HCT116 (cell line): ENCODE measurements around the gene SPAG8. TPM values are rescaled to one million over a fixed set of nuclear protein-coding genes. Genes with fewer than 3 reads are reported as not detected.

Experiments used
- ATAC-seq: fragments of 200-7000 bp; cut with Tn5 transposase; 2 replicates; pipeline ENCODE4 v1.9.1; 2020; ENCODE audit warnings: mild to moderate bottlenecking, moderate library complexity
- BruUV-seq: library from RNA; stranded (reverse); fragments of 400-500 nt; replicated peaks from 2 replicates; lab custom pipeline; 2021; lab: Mats Ljungman, UMichigan
- CTCF ChIA-PET: fragments of 300-600 bp; sonication (Branson Sonifier 250); formaldehyde crosslinking; loops from one replicate; lab custom pipeline; 2021; ENCODE audit warnings: antibody characterized with exemption; lab: Charles Lee
- POLR2A ChIA-PET: fragments of 300-600, 350-600 bp; sonication (Branson Sonifier 250); formaldehyde crosslinking; loops from one replicate; lab custom pipeline; 2021; ENCODE audit warnings: antibody characterized with exemption; lab: Charles Lee
- RAD21 ChIA-PET, 2 experiments: fragments of 300-600 bp; sonication (Branson Sonifier 250); formaldehyde crosslinking; loops; one replicate each; lab custom pipeline; 2023; ENCODE audit warnings: low total read pairs in 2 of 2; ENCODE audit not compliant: uncharacterized antibody in 2 of 2, unreplicated experiment in 2 of 2, low non-redundant PET in 1 of 2; lab: Charles Lee
- DNase-seq: peaks from one replicate; pipeline ENCODE4 v3.0.0-alpha.2; 2010; ENCODE audit warnings: low read depth, low spot score
- H2AFZ ChIP-seq: fragments of 200-600 bp; shearing (Covaris generic), sonication (generic); 2 replicates; pipeline ENCODE4 v1.6.1; 2017; ENCODE audit warnings: low read depth, mixed run types, mixed read lengths, antibody characterized with exemption, low read length; ENCODE audit not compliant: poor library complexity, severe bottlenecking
- H3K27ac ChIP-seq: 2 replicates; pipeline ENCODE4 v1.5.1; 2012; ENCODE audit warnings: low read depth, low read length
- H3K27me3 ChIP-seq: fragments of 200-600 bp; sonication (generic); 2 replicates; pipeline ENCODE4 v1.6.1; 2016; ENCODE audit warnings: mixed run types, low read length, mixed read lengths; ENCODE audit not compliant: insufficient read depth
- H3K36me3 ChIP-seq, 2 experiments: fragments of 200-500 bp in 1 of 2; fragments of 200-600 bp in 1 of 2; sonication (Bioruptor generic) in 1 of 2; sonication (generic) in 1 of 2; 2 replicates each; pipeline versions ENCODE4 v1.5.1 to v1.6.1; 2014 to 2016; ENCODE audit warnings: low read length in 2 of 2, inconsistent platforms in 1 of 2, mixed read lengths in 1 of 2, mixed run types in 1 of 2; ENCODE audit not compliant: insufficient read depth in 2 of 2, control insufficient read depth in 1 of 2
- H3K4me1 ChIP-seq, 2 experiments: fragments of 200-600 bp in 1 of 2; sonication (generic) in 1 of 2; 2 replicates each; pipeline versions ENCODE4 v1.5.1 to v1.6.1; 2012 to 2017; ENCODE audit warnings: low read length in 2 of 2, inconsistent platforms in 1 of 2, mild to moderate bottlenecking in 1 of 2, mixed read lengths in 1 of 2, mixed run types in 1 of 2, moderate library complexity in 1 of 2; ENCODE audit not compliant: insufficient read depth in 2 of 2, control insufficient read depth in 1 of 2
- H3K4me2 ChIP-seq: fragments of 200-600 bp; sonication (generic); 2 replicates; pipeline ENCODE4 v1.6.1; 2017; ENCODE audit warnings: mixed run types, low read length, mixed read lengths
- H3K4me3 ChIP-seq, 2 experiments: fragments of 200-600 bp in 1 of 2; sonication (generic) in 1 of 2; replicated peaks in 1 of 2; 2 replicates each; pipeline ENCODE4 v1.5.1; 2011 to 2016; ENCODE audit warnings: low read length in 2 of 2, control low read depth in 1 of 2, low read depth in 1 of 2, mild to moderate bottlenecking in 1 of 2, mixed read lengths in 1 of 2, mixed run types in 1 of 2
- H3K79me2 ChIP-seq: fragments of 200-600 bp; sonication (generic); 2 replicates; pipeline ENCODE4 v1.6.1; 2017; ENCODE audit warnings: mild to moderate bottlenecking, mixed run types, low read length, moderate library complexity, mixed read lengths; ENCODE audit not compliant: insufficient read depth
- H3K9ac ChIP-seq: fragments of 200-600 bp; sonication (generic); 2 replicates; pipeline ENCODE4 v1.6.1; 2016; ENCODE audit warnings: low read length, mixed read lengths
- H3K9me2 ChIP-seq: fragments of 200-600 bp; sonication (generic), shearing (Covaris generic); 2 replicates; pipeline ENCODE4 v1.6.1; 2017; ENCODE audit warnings: mixed run types, mild to moderate bottlenecking, moderate library complexity; ENCODE audit not compliant: insufficient read depth
- H3K9me3 ChIP-seq, 2 experiments: fragments of 200-500 bp in 1 of 2; fragments of 200-600 bp in 1 of 2; sonication (Bioruptor generic) in 1 of 2; sonication (generic) in 1 of 2; 2 replicates each; pipeline ENCODE4 v1.6.1; 2014 to 2017; ENCODE audit warnings: low read length in 2 of 2, mixed read lengths in 2 of 2, inconsistent platforms in 1 of 2, low read depth in 1 of 2, mild to moderate bottlenecking in 1 of 2, mixed run types in 1 of 2, moderate library complexity in 1 of 2; ENCODE audit not compliant: control insufficient read depth in 1 of 2, insufficient read depth in 1 of 2
- H4K20me1 ChIP-seq: fragments of 200-600 bp; sonication (generic), shearing (Covaris generic); 2 replicates; pipeline ENCODE4 v1.6.1; 2017; ENCODE audit warnings: mixed run types, mild to moderate bottlenecking, moderate library complexity; ENCODE audit not compliant: insufficient read depth
- CBX3 ChIP-seq: IDR thresholded peaks from 2 replicates; pipeline ENCODE4 v1.6.1; 2012; ENCODE audit warnings: low read depth
- ELF1 ChIP-seq: IDR thresholded peaks from 2 replicates; pipeline ENCODE4 v1.6.1; 2012; ENCODE audit warnings: low read depth, borderline replicate concordance
- EZH2 ChIP-seq: fragments of 200-600 bp; sonication (generic); IDR thresholded peaks from 2 replicates; pipeline ENCODE4 v1.6.1; 2017; ENCODE audit warnings: antibody characterized with exemption, mixed run types
- JUND ChIP-seq: IDR thresholded peaks from 2 replicates; pipeline ENCODE4 v1.6.1; 2012
- RAD21 ChIP-seq: IDR thresholded peaks from 2 replicates; pipeline ENCODE4 v1.6.1; 2012; ENCODE audit warnings: low read depth, mild to moderate bottlenecking
- SIN3A ChIP-seq: IDR thresholded peaks from 2 replicates; pipeline ENCODE4 v1.6.1; 2012; ENCODE audit warnings: low read depth
- SRF ChIP-seq: IDR thresholded peaks from 2 replicates; pipeline ENCODE4 v1.6.1; 2012; ENCODE audit warnings: low read depth
- YY1 ChIP-seq: IDR thresholded peaks from 2 replicates; pipeline ENCODE4 v1.6.1; 2011; ENCODE audit warnings: low read length, low read depth, moderate library complexity, mild to moderate bottlenecking; ENCODE audit not compliant: insufficient replicate concordance; ENCODE audit errors: extremely low read depth
- ZFX ChIP-seq: fragments of 450-650 bp; IDR thresholded peaks from 2 replicates; pipeline ENCODE4 v1.6.1; 2017
- intact Hi-C: fragments of 100-400 bp; cut with micrococcal nuclease; formaldehyde crosslinking; loops from 2 replicates; pipeline ENCODE4 v1.10.0; 2022
- total RNA-seq: library from RNA; stranded (reverse); gene quantifications from one replicate; pipeline ENCODE4 v1.2.1, GENCODE V29; 2021; ENCODE audit not compliant: unreplicated experiment
- TF ChIP-seq, protein P1 (sequence below): IDR thresholded peaks from 2 replicates; pipeline ENCODE4 v1.6.1; 2011; ENCODE audit warnings: mild to moderate bottlenecking, low read length, moderate library complexity; ENCODE audit not compliant: insufficient replicate concordance; ENCODE audit errors: extremely low read depth
- TF ChIP-seq, protein P2 (sequence below): IDR thresholded peaks from 2 replicates; pipeline ENCODE4 v1.6.1; 2012; ENCODE audit warnings: low read depth

The SPAG8 gene
- total RNA-seq, 1 experiment from 2014 or later = 0.39 TPM

DNA sequence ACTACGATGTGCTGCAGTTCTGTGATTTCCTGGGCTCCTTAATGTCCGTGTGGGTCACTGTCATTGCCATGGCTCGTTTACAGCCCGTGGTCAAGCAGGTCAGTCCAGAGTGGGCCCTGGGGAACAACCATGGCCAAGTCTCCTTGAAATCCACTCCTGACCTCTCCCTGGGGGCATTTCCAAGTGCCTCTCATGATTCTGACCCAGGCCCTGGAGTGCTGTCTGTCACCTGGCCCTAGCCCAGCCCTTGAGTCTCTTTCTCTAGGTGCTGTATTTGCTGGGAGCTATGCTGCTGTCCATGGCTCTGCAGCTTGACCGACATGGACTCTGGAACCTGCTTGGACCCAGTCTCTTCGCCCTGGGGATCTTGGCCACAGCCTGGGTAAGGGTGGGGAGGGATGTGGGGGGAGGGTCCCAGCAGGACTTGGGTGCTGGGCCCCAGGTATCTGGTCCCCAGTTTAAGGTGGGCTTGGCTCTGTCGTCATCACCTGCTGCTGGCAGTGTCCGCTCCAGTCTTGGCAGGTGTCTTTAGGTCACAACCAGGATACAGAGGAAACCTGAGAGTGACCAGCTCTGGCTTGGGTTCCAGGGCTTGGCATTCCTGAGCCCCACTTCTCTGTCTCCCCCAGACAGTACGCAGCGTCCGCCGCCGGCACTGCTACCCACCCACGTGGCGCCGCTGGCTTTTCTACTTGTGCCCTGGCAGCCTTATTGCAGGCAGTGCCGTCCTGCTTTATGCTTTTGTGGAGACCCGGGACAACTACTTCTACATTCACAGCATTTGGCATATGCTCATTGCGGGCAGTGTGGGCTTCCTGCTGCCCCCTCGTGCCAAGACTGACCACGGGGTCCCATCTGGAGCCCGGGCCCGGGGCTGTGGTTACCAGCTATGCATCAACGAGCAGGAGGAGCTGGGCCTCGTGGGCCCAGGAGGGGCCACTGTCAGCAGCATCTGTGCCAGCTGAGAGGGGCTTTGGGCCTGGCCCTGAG lies 41.1 kb upstream of the SPAG8 start:
- POLR2A ChIA-PET = no interaction called here

More for the DNA sequence above, 41.1 kb upstream of the SPAG8 start:
- Histone ChIP-seq H3K4me3 (no peak overlapping the region), H3K27me3 (no peaks in the 10 kb centered on the region), H3K9me3 (no peaks in the 10 kb centered on the region), H2AFZ (no peak overlapping the region), H3K9me2 (no peaks in the 10 kb centered on the region), H3K36me3 (no peaks in the 10 kb centered on the region), H3K27ac (no peak overlapping the region), H4K20me1 (no peaks in the 10 kb centered on the region), H3K4me1 (no peaks in the 10 kb centered on the region), H3K9ac (no peak overlapping the region), H3K79me2 (no peaks in the 10 kb centered on the region), H3K4me2 (no peak overlapping the region)
- TF ChIP-seq, protein P1, sequence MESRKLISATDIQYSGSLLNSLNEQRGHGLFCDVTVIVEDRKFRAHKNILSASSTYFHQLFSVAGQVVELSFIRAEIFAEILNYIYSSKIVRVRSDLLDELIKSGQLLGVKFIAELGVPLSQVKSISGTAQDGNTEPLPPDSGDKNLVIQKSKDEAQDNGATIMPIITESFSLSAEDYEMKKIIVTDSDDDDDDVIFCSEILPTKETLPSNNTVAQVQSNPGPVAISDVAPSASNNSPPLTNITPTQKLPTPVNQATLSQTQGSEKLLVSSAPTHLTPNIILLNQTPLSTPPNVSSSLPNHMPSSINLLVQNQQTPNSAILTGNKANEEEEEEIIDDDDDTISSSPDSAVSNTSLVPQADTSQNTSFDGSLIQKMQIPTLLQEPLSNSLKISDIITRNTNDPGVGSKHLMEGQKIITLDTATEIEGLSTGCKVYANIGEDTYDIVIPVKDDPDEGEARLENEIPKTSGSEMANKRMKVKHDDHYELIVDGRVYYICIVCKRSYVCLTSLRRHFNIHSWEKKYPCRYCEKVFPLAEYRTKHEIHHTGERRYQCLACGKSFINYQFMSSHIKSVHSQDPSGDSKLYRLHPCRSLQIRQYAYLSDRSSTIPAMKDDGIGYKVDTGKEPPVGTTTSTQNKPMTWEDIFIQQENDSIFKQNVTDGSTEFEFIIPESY = no peak
- TF ChIP-seq, protein P2, sequence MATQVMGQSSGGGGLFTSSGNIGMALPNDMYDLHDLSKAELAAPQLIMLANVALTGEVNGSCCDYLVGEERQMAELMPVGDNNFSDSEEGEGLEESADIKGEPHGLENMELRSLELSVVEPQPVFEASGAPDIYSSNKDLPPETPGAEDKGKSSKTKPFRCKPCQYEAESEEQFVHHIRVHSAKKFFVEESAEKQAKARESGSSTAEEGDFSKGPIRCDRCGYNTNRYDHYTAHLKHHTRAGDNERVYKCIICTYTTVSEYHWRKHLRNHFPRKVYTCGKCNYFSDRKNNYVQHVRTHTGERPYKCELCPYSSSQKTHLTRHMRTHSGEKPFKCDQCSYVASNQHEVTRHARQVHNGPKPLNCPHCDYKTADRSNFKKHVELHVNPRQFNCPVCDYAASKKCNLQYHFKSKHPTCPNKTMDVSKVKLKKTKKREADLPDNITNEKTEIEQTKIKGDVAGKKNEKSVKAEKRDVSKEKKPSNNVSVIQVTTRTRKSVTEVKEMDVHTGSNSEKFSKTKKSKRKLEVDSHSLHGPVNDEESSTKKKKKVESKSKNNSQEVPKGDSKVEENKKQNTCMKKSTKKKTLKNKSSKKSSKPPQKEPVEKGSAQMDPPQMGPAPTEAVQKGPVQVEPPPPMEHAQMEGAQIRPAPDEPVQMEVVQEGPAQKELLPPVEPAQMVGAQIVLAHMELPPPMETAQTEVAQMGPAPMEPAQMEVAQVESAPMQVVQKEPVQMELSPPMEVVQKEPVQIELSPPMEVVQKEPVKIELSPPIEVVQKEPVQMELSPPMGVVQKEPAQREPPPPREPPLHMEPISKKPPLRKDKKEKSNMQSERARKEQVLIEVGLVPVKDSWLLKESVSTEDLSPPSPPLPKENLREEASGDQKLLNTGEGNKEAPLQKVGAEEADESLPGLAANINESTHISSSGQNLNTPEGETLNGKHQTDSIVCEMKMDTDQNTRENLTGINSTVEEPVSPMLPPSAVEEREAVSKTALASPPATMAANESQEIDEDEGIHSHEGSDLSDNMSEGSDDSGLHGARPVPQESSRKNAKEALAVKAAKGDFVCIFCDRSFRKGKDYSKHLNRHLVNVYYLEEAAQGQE = no peak
- no peak for TF ChIP-seq YY1
- TF ChIP-seq EZH2 = no peak
- TF ChIP-seq SRF = no peak
- no peak for TF ChIP-seq SIN3A
- no peak for TF ChIP-seq CBX3
- TF ChIP-seq ELF1 = no peak
- TF ChIP-seq RAD21 = no peak
- TF ChIP-seq ZFX = no peak
- no peak for TF ChIP-seq JUND
- BruUV-seq = no TSS peak
- DNase-seq = no peak
- CTCF ChIA-PET = no interaction called here
- ATAC-seq = no peak
- intact Hi-C loops = no loop called here
- RAD21 ChIA-PET = no interaction called here
